Activated CD4-positive, CD25-positive, alpha-beta regulatory T cell treated with anti-CD3 and anti-CD28 coated beads, Interleukin-2, amount 50 U/mL, for 24 hours (primary cell): Measurements from ENCODE around the gene ARL17B.
A peak's percentile ranks its signal among the peaks of the same experiment; 100 is the strongest.
"Not testable (repeated sequence)": the region's sequence is repeated elsewhere in the genome, so short reads cannot be mapped to it uniquely, and the experiment has no call there.

ENCODE experiments used
- ATAC-seq, 2 donors: fragments of 150-1000 bp; cut with Tn5 transposase; one replicate each; pipeline ENCODE4 v1.10.0; 2021; ENCODE audit warnings: mild to moderate bottlenecking in 1 of 2, moderate library complexity in 1 of 2

Gene ARL17B

DNA sequence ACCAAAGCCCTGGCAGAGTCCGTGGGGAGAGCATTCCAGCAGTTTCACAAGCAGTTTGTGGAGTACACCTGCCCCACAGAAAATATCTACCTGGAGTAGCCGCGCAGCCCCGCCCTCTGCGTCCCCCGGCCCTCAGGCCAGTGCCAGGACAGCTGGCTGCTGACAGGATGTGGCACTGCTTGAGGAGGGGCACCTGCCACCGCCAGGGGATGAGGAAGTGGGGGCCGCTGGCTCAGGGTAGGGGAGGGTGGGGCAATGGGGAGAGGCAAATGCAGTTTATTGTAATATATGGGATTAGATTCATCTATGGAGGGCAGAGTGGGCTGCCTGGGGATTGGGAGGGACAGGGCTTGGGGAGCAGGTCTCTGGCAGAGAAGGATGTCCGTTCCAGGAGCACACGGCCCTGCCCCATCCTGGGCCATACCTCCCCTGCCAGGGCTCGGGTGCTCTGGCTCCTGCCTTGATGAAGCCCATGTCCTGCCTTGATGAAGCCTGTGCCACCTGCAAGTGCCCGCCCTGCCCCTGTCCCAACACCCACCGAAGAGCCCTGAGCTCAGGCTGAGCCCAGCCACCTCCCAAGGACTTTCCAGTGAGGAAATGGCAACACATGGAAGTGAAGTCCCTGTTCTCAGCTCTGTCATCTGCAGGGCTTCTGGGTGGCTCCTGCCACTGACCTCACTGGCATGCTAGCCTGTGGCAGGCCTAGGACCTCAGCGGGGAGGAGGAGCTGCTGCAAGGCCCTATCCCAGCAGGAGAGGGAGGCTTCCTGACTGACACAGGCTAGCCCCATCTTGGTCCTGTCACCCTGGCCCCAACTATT lies 116.4 kb downstream of the ARL17B start:
- not testable (repeated sequence) for ATAC-seq

DNA sequence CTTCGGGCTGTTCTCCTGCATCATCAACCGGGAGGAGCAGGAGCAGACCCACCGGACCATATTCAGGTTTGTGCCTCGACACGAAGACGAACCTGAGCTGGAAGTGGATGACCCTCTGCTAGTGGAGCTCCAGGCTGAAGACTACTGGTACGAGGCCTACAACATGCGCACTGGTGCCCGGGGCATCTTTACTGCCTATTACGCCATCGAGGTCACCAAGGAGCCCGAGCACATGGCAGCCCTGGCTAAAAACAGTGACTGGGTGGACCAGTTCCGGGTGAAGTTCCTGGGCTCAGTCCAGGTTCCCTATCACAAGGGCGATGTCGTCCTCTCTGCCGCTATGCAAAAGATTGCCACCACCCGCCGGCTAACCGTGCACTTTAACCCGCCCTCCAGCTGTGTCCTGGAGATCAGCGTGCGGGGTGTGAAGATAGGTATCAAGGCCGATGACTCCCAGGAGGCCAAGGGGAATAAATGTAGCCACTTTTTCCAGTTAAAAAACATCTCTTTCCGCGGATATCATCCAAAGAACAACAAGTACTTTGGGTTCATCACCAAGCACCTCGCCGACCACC lies 117.1 kb downstream of the ARL17B start:
- ATAC-seq = not testable (repeated sequence)

GRCh38 chr17:46243928-46244327 lies 117.6 kb downstream of the ARL17B start:
- not testable (repeated sequence) for ATAC-seq

GRCh38 chr17:46243505-46243904 lies 118.1 kb downstream of the ARL17B start:
- not testable (repeated sequence) for ATAC-seq

- ATAC-seq = not testable (repeated sequence)
These were observed 130.2 kb downstream of the ARL17B start for GRCh38 chr17:46231359-46231758.

- ATAC-seq = peak; percentile 99
These were observed 136.2 kb downstream of the ARL17B start for GRCh38 chr17:46225274-46225794.

- peak; percentile 16 to 30 for ATAC-seq
These were observed 136.7 kb downstream of the ARL17B start for GRCh38 chr17:46224864-46225263.
